Middle frontal gyrus (tissue), 1 donor: ENCODE results near the gene SLC38A5.

Experiments
- DNase-seq: peaks from one replicate; pipeline ENCODE4 v3.0.0-alpha.2; 2015; ENCODE audit warnings: low spot score; ENCODE audit errors: extremely low spot score

The SLC38A5 gene

GRCh38 chrX:48491809-48492208 lies 21.7 kb upstream of the SLC38A5 start:
- no peak for DNase-seq

GRCh38 chrX:48490661-48491060 lies 20.6 kb upstream of the SLC38A5 start:
- DNase-seq = no peak

- DNase-seq = no peak
These were observed 19.8 kb upstream of the SLC38A5 start for GRCh38 chrX:48489892-48490291.

GRCh38 chrX:48489296-48489695 lies 19.2 kb upstream of the SLC38A5 start:
- no peak for DNase-seq

GRCh38 chrX:48488034-48488433 lies 18.0 kb upstream of the SLC38A5 start:
- DNase-seq = no peak

GRCh38 chrX:48487362-48487798 lies 17.3 kb upstream of the SLC38A5 start:
- no peak for DNase-seq

GRCh38 chrX:48482526-48482925 lies 12.5 kb upstream of the SLC38A5 start:
- no peak for DNase-seq

GRCh38 chrX:48480583-48480982 lies 10.5 kb upstream of the SLC38A5 start:
- no peak for DNase-seq

- DNase-seq = no peak
These were observed 10.1 kb upstream of the SLC38A5 start for GRCh38 chrX:48480142-48480541.

GRCh38 chrX:48478806-48479205 lies 8.7 kb upstream of the SLC38A5 start:
- DNase-seq = no peak

- no peak for DNase-seq
These were observed 8.1 kb upstream of the SLC38A5 start for GRCh38 chrX:48477960-48478755.

- DNase-seq = no peak
These were observed 6.9 kb upstream of the SLC38A5 start for GRCh38 chrX:48476919-48477318.

- peak; percentile 75 for DNase-seq
These were observed 5.9 kb upstream of the SLC38A5 start, which contains the start of gene FTSJ1 for GRCh38 chrX:48475774-48476577. Gene FTSJ1 (plus strand): TSS chrX:48476199. CDS start chrX:48478048, 1,849 bp downstream.

- DNase-seq = no peak
These were observed 5.2 kb upstream of the SLC38A5 start for GRCh38 chrX:48475296-48475695.

GRCh38 chrX:48474581-48474980 lies 4.5 kb upstream of the SLC38A5 start:
- DNase-seq = no peak

- no peak for DNase-seq
These were observed 4.1 kb upstream of the SLC38A5 start for GRCh38 chrX:48474127-48474526.

- no peak for DNase-seq
These were observed 3.6 kb upstream of the SLC38A5 start for GRCh38 chrX:48473704-48473990.

- DNase-seq = no peak
These were observed 3.0 kb upstream of the SLC38A5 start for GRCh38 chrX:48472851-48473703.

- no peak for DNase-seq
These were observed 2.2 kb upstream of the SLC38A5 start for GRCh38 chrX:48472225-48472624.

- DNase-seq = no peak
These were observed 1.4 kb upstream of the SLC38A5 start for GRCh38 chrX:48471504-48471903.

- no peak for DNase-seq
These were observed 716 bp upstream of the SLC38A5 start for GRCh38 chrX:48470833-48471118.
